GM12801 (cell line): ENCODE results near the gene ST3GAL4.

Experiments used
- CTCF ChIP-seq: IDR thresholded peaks from one replicate; pipeline ENCODE4 v1.5.1; 2011; ENCODE audit warnings: control low read depth; ENCODE audit not compliant: insufficient read length; ENCODE audit errors: extremely low read depth

ST3GAL4 gene

DNA sequence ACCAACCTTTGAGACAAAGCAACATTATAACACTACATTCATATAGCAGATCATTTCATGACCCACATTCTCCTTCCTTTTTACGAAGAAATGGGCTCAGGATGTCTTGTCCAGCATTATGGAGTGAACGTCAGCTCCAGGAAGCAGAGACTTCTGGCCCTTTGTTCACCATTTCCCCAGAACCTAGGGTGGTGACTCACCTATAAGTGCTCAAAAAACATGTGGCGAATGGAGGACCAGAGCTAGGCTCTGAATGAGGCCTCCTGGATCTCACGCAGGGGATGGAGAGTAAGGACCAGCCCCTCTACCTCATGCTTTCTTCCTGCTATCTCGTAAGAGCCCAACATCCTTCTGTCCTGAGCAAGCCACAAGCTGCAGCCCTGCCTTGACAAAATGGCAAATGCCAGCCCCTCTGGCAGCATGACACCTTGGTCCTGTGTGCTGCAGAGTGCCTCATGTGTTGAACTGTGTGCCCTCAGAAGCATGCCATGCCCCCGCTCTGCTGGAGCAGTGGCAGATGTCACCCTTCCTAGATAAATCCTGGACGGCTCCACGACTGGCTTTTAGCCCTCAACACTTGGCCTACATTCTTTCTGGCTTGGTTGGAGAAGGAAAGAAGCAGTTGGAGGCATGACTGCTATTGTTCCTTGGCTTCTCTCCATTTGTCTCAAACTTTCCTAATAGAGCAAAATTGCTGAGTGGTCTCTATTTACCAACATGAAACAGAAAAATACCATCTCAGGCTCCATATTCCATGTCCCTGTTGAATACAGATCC lies 6.5 kb upstream of the ST3GAL4 start:
- TF ChIP-seq CTCF = no peak

DNA sequence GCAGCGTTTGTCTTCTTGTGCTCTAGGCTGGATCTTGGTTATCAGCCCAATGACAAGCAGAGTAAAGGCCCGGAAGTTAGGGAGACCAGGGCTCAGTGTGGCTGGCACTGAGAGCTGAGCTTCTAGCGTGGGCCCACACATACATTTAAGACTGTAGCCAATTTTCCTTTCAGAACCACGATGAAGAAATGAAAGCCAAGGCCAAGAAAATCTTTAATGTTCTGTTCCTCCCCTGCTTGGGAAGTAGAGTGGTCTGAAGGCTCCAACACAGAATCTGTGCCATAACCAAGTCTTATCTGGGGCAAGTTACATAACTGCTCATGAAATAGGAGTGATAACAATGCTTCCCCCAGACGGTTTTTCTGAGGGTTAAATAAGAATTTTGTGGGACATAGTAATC lies 4.7 kb upstream of the ST3GAL4 start:
- TF ChIP-seq CTCF = no peak

DNA sequence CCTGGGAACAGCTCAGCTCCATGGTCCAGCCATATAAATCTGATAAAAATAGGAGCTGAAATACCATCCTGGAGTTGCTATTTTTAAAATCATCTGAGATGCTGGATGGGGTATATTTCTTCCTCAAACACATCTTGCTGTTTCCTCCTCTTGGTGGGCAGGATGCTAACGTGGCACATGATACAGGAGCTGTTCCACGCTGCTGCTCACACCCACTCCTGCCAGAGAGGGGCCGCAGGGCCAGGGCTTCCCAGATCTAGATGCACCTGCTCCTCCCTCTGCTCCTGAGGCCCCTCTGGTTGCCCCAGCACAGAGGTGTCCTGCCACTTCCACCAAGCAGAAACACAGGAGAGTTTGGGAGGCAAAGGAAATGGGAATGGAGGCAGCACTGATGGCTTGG lies 3.3 kb upstream of the ST3GAL4 start:
- TF ChIP-seq CTCF = no peak

DNA sequence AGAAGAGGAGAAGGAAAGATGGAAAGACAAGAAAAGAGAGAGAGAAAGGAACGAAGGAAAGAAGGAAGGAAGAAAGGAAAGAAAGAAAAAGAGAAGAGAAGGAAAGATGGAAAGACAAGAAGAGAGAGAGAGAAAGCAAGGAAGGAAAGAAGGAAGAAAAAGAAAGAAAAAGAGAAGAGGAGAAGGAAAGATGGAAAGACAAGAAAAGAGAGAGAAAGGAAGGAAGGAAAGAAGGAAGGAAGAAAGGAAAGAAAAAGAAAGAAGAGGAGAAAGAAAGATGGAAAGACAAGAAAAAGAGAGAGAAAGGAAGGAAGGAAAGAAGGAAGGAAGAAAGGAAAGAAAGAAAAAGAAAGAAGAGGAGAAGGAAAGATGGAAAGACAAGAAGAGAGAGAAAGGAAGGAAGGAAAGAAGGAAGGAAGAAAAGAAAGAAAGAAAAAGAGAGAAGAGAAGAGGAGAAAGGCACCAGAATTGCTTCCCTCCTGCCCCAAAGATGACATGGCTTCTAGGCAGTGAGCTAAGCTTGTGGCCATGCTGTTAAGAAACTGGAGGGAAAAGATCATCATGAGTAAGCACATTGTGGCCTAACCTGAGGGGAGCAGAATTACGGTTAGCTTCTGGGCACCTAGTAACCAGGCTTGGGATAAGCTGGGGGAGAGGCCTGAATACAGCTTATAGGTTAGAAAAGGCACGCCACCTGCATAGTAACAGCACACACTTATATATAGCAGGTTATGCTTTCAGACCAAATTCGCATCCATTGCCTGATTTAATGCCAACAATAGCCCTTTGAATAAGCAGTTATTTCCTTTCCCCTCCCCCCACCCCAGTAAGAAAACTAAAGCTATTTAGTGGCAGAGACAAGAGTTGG lies 2.3 kb upstream of the ST3GAL4 start:
- no peak for TF ChIP-seq CTCF

DNA sequence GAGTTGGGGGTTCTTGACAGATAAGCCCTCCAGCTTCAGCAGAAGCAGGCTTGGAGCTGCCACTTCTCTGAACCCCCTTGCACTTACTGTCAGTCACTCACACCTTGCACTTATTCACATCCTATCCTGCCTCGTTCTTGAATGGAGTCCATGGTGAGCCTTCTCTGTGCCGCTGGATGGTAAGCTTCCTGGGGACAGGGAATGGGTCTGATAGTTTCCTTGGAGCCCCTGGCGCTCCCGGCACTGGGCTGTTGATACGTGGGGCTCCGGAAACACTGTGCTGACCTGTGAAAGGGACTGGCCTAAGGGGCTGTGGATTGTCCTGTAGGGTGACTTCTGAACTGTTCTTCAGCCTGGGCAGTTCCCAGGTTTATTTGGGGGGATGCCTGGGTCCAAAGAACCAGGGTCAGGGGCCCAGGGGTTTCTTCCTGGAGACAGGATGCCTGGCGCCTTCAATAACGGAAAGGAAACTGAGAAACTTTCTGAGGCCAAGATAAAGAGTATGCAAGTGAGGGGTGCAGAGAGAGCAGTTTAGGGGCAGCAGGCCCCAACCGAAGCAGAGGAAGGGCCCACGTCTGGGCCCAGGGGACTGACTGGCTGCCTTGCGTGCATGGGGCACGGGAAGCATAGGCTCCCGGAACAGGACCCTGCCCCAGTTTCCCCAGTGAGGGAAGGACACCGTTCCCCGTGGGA lies 709 bp upstream of the ST3GAL4 start:
- no peak for TF ChIP-seq CTCF

GRCh38 chr11:126355926-126356897 lies 726 bp downstream of the ST3GAL4 start:
- TF ChIP-seq CTCF = no peak
